Skeletal muscle satellite cell (primary cell): ENCODE data around the gene OBP2A.

ENCODE experiments used
- H3K27me3 ChIP-seq: 2 replicates; pipeline ENCODE4 v1.7.0; 2013; ENCODE audit warnings: low read length; ENCODE audit not compliant: control insufficient read depth, insufficient read depth
- H3K36me3 ChIP-seq: 2 replicates; pipeline ENCODE4 v1.7.0; 2013; ENCODE audit warnings: mild to moderate bottlenecking, control low read depth, low read length; ENCODE audit not compliant: insufficient read depth
- H3K4me1 ChIP-seq: 2 replicates; pipeline ENCODE4 v1.7.0; 2013; ENCODE audit warnings: low read length; ENCODE audit not compliant: control insufficient read depth, insufficient read depth
- H3K4me2 ChIP-seq: 2 replicates; pipeline ENCODE4 v1.7.0; 2013; ENCODE audit warnings: mild to moderate bottlenecking, low read length
- H3K4me3 ChIP-seq: 2 replicates; pipeline ENCODE4 v1.7.0; 2013; ENCODE audit warnings: low read length
- H3K9ac ChIP-seq: 2 replicates; pipeline ENCODE4 v1.7.0; 2013; ENCODE audit warnings: mild to moderate bottlenecking, low read depth, low read length, moderate library complexity
- H3K9me3 ChIP-seq: replicated peaks from 2 replicates; pipeline ENCODE4 v1.7.0; 2013; ENCODE audit warnings: mild to moderate bottlenecking, control low read depth, low read length

Gene OBP2A

GRCh38 chr9:135563858-135564257, 17.9 kb downstream of the OBP2A start:
- no peak overlapping the region for H3K9ac ChIP-seq
- H3K4me3 ChIP-seq = no peak overlapping the region
- no peaks in the 10 kb centered on the region for H3K9me3 ChIP-seq
- H3K4me1 ChIP-seq = no peaks in the 10 kb centered on the region
- H3K4me2 ChIP-seq = no peak overlapping the region
- no peaks in the 10 kb centered on the region for H3K27me3 ChIP-seq
- H3K36me3 ChIP-seq = no peaks in the 10 kb centered on the region

- Histone ChIP-seq H3K4me1 (no peaks in the 10 kb centered on the region), H3K4me2 (no peak overlapping the region), H3K27me3 (no peaks in the 10 kb centered on the region), H3K9ac (no peak overlapping the region), H3K36me3 (no peaks in the 10 kb centered on the region), H3K9me3 (no peaks in the 10 kb centered on the region), H3K4me3 (no peak overlapping the region)
Observed at GRCh38 chr9:135565141-135565628, 19.3 kb downstream of the OBP2A start.

GRCh38 chr9:135565636-135566035, 19.7 kb downstream of the OBP2A start:
- H3K36me3 ChIP-seq = no peaks in the 10 kb centered on the region
- H3K4me3 ChIP-seq = no peak overlapping the region
- H3K9me3 ChIP-seq = no peaks in the 10 kb centered on the region
- no peak overlapping the region for H3K9ac ChIP-seq
- H3K27me3 ChIP-seq = no peaks in the 10 kb centered on the region
- no peaks in the 10 kb centered on the region for H3K4me1 ChIP-seq
- H3K4me2 ChIP-seq = no peak overlapping the region

GRCh38 chr9:135566552-135566951, 20.6 kb downstream of the OBP2A start:
- Histone ChIP-seq H3K4me1 (no peaks in the 10 kb centered on the region), H3K4me3 (no peak overlapping the region), H3K9ac (no peak overlapping the region), H3K9me3 (no peaks in the 10 kb centered on the region), H3K36me3 (no peaks in the 10 kb centered on the region), H3K27me3 (no peaks in the 10 kb centered on the region), H3K4me2 (no peak overlapping the region)

- Histone ChIP-seq H3K36me3 (no peaks in the 10 kb centered on the region), H3K9ac (no peak overlapping the region), H3K27me3 (no peaks in the 10 kb centered on the region), H3K4me2 (no peak overlapping the region), H3K4me1 (no peaks in the 10 kb centered on the region), H3K9me3 (no peaks in the 10 kb centered on the region), H3K4me3 (no peak overlapping the region)
Observed at GRCh38 chr9:135567311-135567710, 21.4 kb downstream of the OBP2A start.

GRCh38 chr9:135568026-135568425, 22.1 kb downstream of the OBP2A start:
- Histone ChIP-seq H3K9me3 (no peaks in the 10 kb centered on the region), H3K9ac (no peak overlapping the region), H3K4me2 (no peak overlapping the region), H3K4me1 (no peaks in the 10 kb centered on the region), H3K27me3 (no peaks in the 10 kb centered on the region), H3K36me3 (no peaks in the 10 kb centered on the region), H3K4me3 (no peak overlapping the region)

- H3K4me3 ChIP-seq = no peak overlapping the region
- H3K4me1 ChIP-seq = no peaks in the 10 kb centered on the region
- no peaks in the 10 kb centered on the region for H3K9me3 ChIP-seq
- H3K4me2 ChIP-seq = no peak overlapping the region
- no peaks in the 10 kb centered on the region for H3K36me3 ChIP-seq
- no peak overlapping the region for H3K9ac ChIP-seq
- no peaks in the 10 kb centered on the region for H3K27me3 ChIP-seq
Observed at GRCh38 chr9:135570456-135570855, 24.5 kb downstream of the OBP2A start.

- H3K9me3 ChIP-seq = no peaks in the 10 kb centered on the region
- H3K27me3 ChIP-seq = no peaks in the 10 kb centered on the region
- no peak overlapping the region for H3K9ac ChIP-seq
- H3K4me2 ChIP-seq = no peak overlapping the region
- H3K4me3 ChIP-seq = no peak overlapping the region
- H3K36me3 ChIP-seq = no peaks in the 10 kb centered on the region
- no peaks in the 10 kb centered on the region for H3K4me1 ChIP-seq
Observed at GRCh38 chr9:135572233-135572632, 26.3 kb downstream of the OBP2A start.

- Histone ChIP-seq H3K4me3 (no peak overlapping the region), H3K9ac (no peak overlapping the region), H3K9me3 (no peaks in the 10 kb centered on the region), H3K27me3 (no peaks in the 10 kb centered on the region), H3K4me2 (no peak overlapping the region), H3K36me3 (no peaks in the 10 kb centered on the region), H3K4me1 (no peaks in the 10 kb centered on the region)
Observed at GRCh38 chr9:135573124-135573523, 27.2 kb downstream of the OBP2A start.

- Histone ChIP-seq H3K27me3 (no peaks in the 10 kb centered on the region), H3K9ac (no peak overlapping the region), H3K4me3 (no peak overlapping the region), H3K4me1 (no peaks in the 10 kb centered on the region), H3K9me3 (no peaks in the 10 kb centered on the region), H3K4me2 (no peak overlapping the region), H3K36me3 (no peaks in the 10 kb centered on the region)
Observed at GRCh38 chr9:135574331-135574730, 28.4 kb downstream of the OBP2A start.

GRCh38 chr9:135574943-135575342, 29.0 kb downstream of the OBP2A start:
- no peaks in the 10 kb centered on the region for H3K9me3 ChIP-seq
- H3K27me3 ChIP-seq = no peaks in the 10 kb centered on the region
- H3K4me1 ChIP-seq = no peaks in the 10 kb centered on the region
- no peak overlapping the region for H3K4me3 ChIP-seq
- no peak overlapping the region for H3K4me2 ChIP-seq
- H3K36me3 ChIP-seq = no peaks in the 10 kb centered on the region
- H3K9ac ChIP-seq = no peak overlapping the region

GRCh38 chr9:135575995-135576631, 30.2 kb downstream of the OBP2A start:
- H3K4me3 ChIP-seq = no peak overlapping the region

More at GRCh38 chr9:135575995-135576631, 30.2 kb downstream of the OBP2A start:
- no peaks in the 10 kb centered on the region for H3K27me3 ChIP-seq
- H3K9me3 ChIP-seq = no peaks in the 10 kb centered on the region
- no peak overlapping the region for H3K9ac ChIP-seq
- no peaks in the 10 kb centered on the region for H3K4me1 ChIP-seq
- no peak overlapping the region for H3K4me2 ChIP-seq
- no peaks in the 10 kb centered on the region for H3K36me3 ChIP-seq
